Fibroblast of mammary gland (primary cell): ENCODE results near the gene FGF2.
"Not testable (repeated sequence)": the region's sequence is repeated elsewhere in the genome, so short reads cannot be mapped to it uniquely, and the experiment has no call there.

ENCODE experiments used
- DNase-seq: peaks from one replicate; pipeline ENCODE4 v3.0.0-alpha.2; 2010; ENCODE audit warnings: low read depth
- H3K4me3 ChIP-seq: 2 replicates; pipeline ENCODE4 v1.5.1; 2011; ENCODE audit warnings: low read depth, mild to moderate bottlenecking, low read length, moderate library complexity; ENCODE audit not compliant: control insufficient read depth
- TF ChIP-seq, protein P1 (sequence below): conservative IDR thresholded peaks from 2 replicates; pipeline ENCODE4 v1.5.1; 2011; ENCODE audit warnings: low read depth, low read length, inconsistent platforms; ENCODE audit not compliant: control insufficient read depth, insufficient read depth

Gene FGF2

DNA sequence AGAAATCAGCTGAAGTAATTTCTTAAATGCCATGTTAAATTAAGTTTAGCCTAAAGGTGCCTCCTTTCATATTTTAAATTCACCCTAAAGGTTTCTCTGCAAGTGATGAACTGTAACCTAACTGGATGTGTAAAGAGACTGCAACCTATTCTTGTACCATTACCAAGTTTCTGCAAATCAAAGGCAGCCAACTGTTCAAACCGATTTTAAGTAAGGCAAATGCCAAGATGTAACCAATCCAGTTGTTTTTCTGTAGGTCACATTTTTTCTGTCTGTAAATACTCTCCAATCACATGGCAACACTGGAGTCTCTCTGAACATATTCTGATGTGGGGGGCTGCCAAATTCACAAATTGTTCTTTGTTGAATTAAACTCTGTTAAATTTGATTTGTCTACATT, 42.4 kb upstream of the FGF2 start:
- DNase-seq = no peak
- TF ChIP-seq, protein P1, sequence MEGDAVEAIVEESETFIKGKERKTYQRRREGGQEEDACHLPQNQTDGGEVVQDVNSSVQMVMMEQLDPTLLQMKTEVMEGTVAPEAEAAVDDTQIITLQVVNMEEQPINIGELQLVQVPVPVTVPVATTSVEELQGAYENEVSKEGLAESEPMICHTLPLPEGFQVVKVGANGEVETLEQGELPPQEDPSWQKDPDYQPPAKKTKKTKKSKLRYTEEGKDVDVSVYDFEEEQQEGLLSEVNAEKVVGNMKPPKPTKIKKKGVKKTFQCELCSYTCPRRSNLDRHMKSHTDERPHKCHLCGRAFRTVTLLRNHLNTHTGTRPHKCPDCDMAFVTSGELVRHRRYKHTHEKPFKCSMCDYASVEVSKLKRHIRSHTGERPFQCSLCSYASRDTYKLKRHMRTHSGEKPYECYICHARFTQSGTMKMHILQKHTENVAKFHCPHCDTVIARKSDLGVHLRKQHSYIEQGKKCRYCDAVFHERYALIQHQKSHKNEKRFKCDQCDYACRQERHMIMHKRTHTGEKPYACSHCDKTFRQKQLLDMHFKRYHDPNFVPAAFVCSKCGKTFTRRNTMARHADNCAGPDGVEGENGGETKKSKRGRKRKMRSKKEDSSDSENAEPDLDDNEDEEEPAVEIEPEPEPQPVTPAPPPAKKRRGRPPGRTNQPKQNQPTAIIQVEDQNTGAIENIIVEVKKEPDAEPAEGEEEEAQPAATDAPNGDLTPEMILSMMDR = no peak
- H3K4me3 ChIP-seq = no peak overlapping the region

DNA sequence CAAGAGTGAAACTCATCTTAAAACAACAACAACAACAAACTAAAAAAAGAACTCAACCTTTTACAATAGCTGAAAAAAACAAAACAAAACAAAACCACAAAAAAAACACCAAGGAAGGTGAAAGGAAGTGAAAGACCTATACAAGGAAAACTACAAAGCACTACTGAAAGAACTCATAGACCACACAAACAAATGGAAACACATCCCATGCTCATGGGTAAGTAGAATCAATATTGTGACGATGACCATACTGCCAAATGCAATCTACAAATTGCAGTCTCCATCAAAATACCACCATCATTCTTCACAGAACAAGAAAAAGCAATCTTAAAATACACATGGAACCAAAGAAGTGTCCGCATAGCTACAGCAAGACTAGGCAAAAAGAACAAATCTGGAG, 41.5 kb upstream of the FGF2 start:
- no peak for DNase-seq
- TF ChIP-seq, protein P1 = no peak
- no peak overlapping the region for H3K4me3 ChIP-seq

DNA sequence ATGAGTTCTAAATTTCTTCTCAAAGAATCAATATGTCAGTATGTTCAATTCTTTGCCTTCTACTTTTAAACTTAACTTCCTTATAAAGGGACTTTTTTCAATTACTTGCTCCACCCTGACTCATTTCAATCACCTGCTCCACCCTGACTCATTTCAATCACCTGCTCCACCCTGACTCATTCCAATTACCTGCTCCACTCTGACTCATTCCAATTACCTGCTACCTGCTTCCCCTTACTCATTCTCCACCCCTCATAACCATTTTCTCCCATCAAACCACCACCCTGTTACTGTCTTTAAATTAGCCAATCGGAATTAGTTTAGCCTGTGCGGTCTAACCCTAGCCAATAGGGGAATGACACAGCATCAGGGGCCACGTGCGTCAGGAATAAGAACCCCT, 40.3 kb upstream of the FGF2 start:
- not testable (repeated sequence) for H3K4me3 ChIP-seq, DNase-seq

DNA sequence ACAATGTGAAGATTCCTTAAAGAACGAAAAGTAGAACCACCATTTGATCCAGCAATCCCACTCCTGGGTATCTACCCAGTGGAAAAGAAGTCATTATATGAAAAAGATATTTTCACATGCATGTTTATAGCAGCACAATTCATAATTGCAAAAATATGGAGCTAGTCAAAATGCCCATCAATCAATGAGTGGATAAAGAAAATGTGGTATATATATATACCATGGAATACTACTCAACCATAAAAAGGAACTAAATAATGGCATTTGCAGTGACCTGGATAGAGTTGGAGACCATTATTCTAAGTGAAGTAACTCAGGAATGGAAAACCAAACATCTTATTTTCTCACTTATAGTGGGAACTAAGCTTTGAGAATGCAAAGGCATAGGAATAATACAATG, 39.7 kb upstream of the FGF2 start:
- DNase-seq, H3K4me3 ChIP-seq: not testable (repeated sequence)

DNA sequence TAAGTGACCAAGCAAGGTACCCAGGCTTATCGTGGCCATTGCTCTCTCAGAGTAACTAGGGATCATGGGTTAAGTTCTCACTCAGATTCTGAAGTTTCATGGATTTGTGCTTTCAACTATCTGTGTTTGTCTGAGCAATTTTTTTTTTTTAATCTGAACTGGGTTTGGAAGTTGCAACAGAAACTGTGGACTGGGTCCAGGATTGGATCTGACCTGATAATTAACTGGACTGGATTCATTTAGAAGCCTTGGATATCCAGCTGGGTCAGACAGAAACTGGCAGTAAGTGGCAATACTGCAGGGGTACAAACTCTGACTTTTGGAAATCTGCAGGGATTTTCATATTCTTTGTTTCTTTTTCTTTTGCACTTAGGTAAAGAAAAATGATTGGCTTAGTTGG, 38.7 kb upstream of the FGF2 start:
- no peak overlapping the region for H3K4me3 ChIP-seq
- no peak for DNase-seq
- TF ChIP-seq, protein P1 = no peak

DNA sequence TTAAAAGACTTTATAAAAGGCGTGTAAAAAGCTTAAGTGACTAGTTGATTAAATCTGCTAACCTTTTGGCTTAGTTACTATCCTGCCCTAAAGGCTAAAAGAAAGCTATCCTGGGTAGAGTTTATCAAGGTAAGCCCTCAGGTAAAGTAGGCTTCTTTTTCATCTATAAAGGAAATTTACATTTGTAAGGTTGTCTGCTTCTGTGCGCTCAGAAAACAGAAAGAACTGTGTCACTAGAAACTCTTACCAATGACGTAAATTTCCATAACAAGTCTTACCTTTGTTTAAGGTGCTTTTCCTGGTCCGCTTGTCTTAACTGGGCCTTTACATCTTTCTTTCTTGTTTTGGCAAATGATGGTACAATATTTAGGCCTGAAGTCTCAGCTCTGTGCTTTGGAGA, 37.7 kb upstream of the FGF2 start:
- TF ChIP-seq, protein P1 = no peak
- H3K4me3 ChIP-seq = no peak overlapping the region
- no peak for DNase-seq

DNA sequence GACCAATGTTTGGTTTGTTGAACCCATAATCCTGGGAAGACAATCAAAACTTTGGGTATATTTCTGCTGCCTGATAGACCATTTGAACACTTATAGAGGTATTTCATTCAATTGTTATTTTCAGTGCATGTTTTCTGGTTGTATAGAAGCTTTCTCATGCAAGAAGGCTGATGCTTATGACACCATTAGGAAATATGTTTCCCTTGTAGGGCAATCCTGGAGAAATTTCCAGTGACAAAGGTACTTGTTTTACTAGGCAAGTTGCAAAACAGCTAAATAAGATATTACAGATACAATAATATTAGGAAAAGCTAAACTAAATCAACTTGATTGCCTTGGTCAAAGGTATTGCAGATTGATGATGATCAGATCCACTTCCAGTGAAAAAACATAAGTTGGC, 32.8 kb upstream of the FGF2 start:
- H3K4me3 ChIP-seq = no peak overlapping the region
- no peak for DNase-seq
- TF ChIP-seq, protein P1 = no peak

DNA sequence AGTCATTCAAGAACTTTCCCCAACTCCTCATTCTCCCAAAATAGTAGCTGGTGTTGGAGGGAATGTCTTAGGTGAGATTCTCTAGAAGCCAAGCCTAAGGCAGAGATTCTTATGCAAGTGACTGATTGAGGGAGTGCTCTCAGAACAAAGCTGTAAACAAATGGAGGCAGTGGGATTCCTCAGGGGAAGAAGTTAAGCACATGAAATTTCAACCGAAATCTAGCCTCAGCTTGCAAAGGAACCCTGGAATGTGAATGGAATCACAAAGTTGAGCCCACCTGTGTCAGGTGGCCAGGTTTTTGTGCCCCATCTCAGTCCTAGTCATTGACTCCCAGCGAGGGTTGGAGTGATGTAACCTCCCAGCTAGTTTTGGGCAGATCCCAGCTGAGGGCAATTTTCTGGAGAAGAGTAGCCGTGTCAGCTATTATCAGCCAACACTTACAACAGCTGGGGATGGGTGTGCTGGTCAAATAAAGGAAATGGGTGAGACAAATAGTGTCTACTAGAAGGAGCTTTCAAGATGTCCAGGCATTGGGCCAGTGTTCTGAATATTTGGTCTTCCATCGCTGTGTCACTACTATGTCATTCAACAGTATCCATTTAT, 29.7 kb upstream of the FGF2 start:
- TF ChIP-seq, protein P1 = no peak
- no peak overlapping the region for H3K4me3 ChIP-seq
- DNase-seq = no peak
